ENCODE data around the gene IPMK.

Gene IPMK

DNA sequence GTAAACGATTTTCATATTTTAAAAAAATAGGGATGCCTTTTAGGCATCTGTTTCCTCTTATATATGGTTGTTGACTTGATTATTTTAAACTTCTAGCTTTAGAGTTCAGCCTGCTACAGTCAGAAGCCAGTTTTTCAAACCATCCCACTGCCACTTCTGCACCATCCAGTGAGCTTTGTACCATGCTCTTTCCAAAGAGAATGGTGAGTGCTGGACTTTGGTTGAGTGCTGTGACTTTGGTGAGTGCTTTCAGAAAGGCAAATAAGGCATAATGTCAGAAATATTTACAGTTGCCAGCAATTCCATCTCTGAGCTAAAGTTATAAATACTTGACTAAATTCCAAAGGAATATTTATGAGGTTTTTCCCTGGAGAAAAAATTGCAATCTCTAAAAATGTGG is 117.4 kb downstream of the IPMK start:
- DNase-seq = no peak

DNA sequence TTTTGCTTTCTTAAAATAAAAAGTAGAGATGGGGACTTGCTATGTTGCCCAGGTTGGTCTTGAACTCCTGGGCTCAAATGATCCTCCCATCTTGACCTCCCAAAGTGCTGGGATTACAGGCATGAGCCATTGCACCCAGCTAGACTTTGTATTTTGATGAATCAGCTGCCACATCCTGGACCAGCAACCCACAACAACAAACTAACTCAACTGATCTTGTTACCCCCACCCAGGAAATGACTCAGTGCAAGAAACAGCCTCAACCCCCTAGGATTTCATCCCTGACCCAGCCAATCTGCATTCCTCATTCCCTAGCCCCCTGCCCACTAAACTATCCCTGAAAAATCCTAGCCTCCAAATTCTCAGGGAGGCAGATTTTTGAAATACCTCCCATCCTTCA is 123.8 kb downstream of the IPMK start:
- DNase-seq = no peak

Measured in COR-L47 (cell line).